ENCODE measurements around the gene LRTM2.

Gene LRTM2

GRCh38 chr12:1830981-1831963, 10.9 kb downstream of the LRTM2 start:
- FAIRE-seq: no peak

GRCh38 chr12:1832801-1833595, 12.6 kb downstream of the LRTM2 start:
- no peak for FAIRE-seq

GRCh38 chr12:1833596-1834028, 13.2 kb downstream of the LRTM2 start:
- no peak for FAIRE-seq

GRCh38 chr12:1834186-1834925, 14.0 kb downstream of the LRTM2 start:
- FAIRE-seq: no peak

- FAIRE-seq: no peak
Measured at GRCh38 chr12:1835211-1836131, 15.1 kb downstream of the LRTM2 start.

- no peak for FAIRE-seq
Measured at GRCh38 chr12:1836241-1836803, 16.0 kb downstream of the LRTM2 start.

- no peak for FAIRE-seq
Measured at GRCh38 chr12:1836854-1837421, 16.6 kb downstream of the LRTM2 start.

- FAIRE-seq: no peak
Measured at GRCh38 chr12:1837541-1838204, 17.3 kb downstream of the LRTM2 start.

- no peak for FAIRE-seq
Measured at GRCh38 chr12:1838205-1838993, 18.0 kb downstream of the LRTM2 start.

- no peak for FAIRE-seq
Measured at GRCh38 chr12:1838994-1839365, 18.6 kb downstream of the LRTM2 start.

GRCh38 chr12:1839464-1839863, 19.1 kb downstream of the LRTM2 start:
- no peak for FAIRE-seq

GRCh38 chr12:1839956-1840951, 19.9 kb downstream of the LRTM2 start:
- no peak for FAIRE-seq

- FAIRE-seq: no peak
Measured at GRCh38 chr12:1840981-1841425, 20.6 kb downstream of the LRTM2 start.

- no peak for FAIRE-seq
Measured at GRCh38 chr12:1841586-1842182, 21.3 kb downstream of the LRTM2 start.

GRCh38 chr12:1842183-1842904, 22.0 kb downstream of the LRTM2 start:
- no peak for FAIRE-seq

GRCh38 chr12:1842905-1843640, 22.7 kb downstream of the LRTM2 start:
- FAIRE-seq: no peak

All from colon (tissue), 2 donors.